Aorta (tissue), 5 donors: ENCODE data around the gene JCAD. TPM values are rescaled to one million over a fixed set of nuclear protein-coding genes. Genes with fewer than 3 reads are reported as not detected.
"Not testable (repeated sequence)": the region's sequence is repeated elsewhere in the genome, so short reads cannot be mapped to it uniquely, and the experiment has no call there.

Experiments used
- ATAC-seq: fragments of 200-7000 bp; cut with Tn5 transposase; one replicate; pipeline ENCODE4 v1.9.1; 2022; ENCODE audit warnings: moderate library complexity; ENCODE audit not compliant: low FRiP score
- DNase-seq, 2 donors: peaks; one replicate each; pipeline ENCODE4 v3.0.0-alpha.2; 2020
- H3K27ac ChIP-seq, 2 donors: one replicate each; pipeline ENCODE4 v1.5.1; 2013; ENCODE audit warnings: low read length in 2 of 2, mild to moderate bottlenecking in 2 of 2, moderate library complexity in 2 of 2, control low read depth in 1 of 2, inconsistent platforms in 1 of 2, low read depth in 1 of 2
- H3K27me3 ChIP-seq, 2 donors: one replicate each; pipeline ENCODE4 v1.6.1; 2013; ENCODE audit warnings: control low read depth in 1 of 2, low read length in 1 of 2, mild to moderate bottlenecking in 1 of 2, moderate library complexity in 1 of 2; ENCODE audit not compliant: insufficient read depth in 2 of 2, control insufficient read depth in 1 of 2
- H3K36me3 ChIP-seq, 2 donors: one replicate each; pipeline ENCODE4 v1.6.1; 2013; ENCODE audit warnings: control low read depth in 1 of 2, low read length in 1 of 2, mild to moderate bottlenecking in 1 of 2; ENCODE audit not compliant: insufficient read depth in 2 of 2, control insufficient read depth in 1 of 2
- H3K4me1 ChIP-seq, 2 donors: one replicate each; pipeline ENCODE4 v1.6.1; 2013; ENCODE audit warnings: low read length in 2 of 2, control low read depth in 1 of 2, mild to moderate bottlenecking in 1 of 2, moderate library complexity in 1 of 2; ENCODE audit not compliant: insufficient read depth in 2 of 2, control insufficient read depth in 1 of 2
- H3K4me3 ChIP-seq, 2 donors: one replicate each; pipeline ENCODE4 v1.5.1; 2013; ENCODE audit warnings: low read length in 2 of 2, control low read depth in 1 of 2, mild to moderate bottlenecking in 1 of 2
- H3K9me3 ChIP-seq: one replicate; pipeline ENCODE4 v1.6.1; 2013; ENCODE audit warnings: mild to moderate bottlenecking, low read length; ENCODE audit not compliant: control insufficient read depth
- WGBS, 2 donors: extraction: QIAGEN DNeasy Blood & Tissue Kit; methylation state at CpG; one replicate each; pipeline ENCODE4 v1.1.7; 2013; 5-methylcytosine and 5-hydroxymethylcytosine counted together
- intact Hi-C, 2 donors: fragments of 100-400 bp; cut with DNase I; formaldehyde crosslinking; loops; one replicate each; pipeline versions ENCODE4 v1.14.2 to v1.15.0; 2022
- polyA plus RNA-seq, 2 donors: library from polyadenylated mRNA; stranded (reverse); fragments of 200-250 nt; gene quantifications; one replicate each; pipeline ENCODE4 v1.2.3, GENCODE V29; 2013
- total RNA-seq, 2 donors: library from RNA; stranded (reverse); fragmentation: NEBNext Ultra II Directional; extraction: Animal tissue kit (Norgen Biotek cat#: 25700); gene quantifications; one replicate each; pipeline ENCODE4 v1.2.1, GENCODE V29; 2021
- donor health status: healthy with polysubstance abuse.
- donor health status: Bipolar disorder and iron deficiency.
- donor health status: DM: no; HTN: no; CAD: no.
- donor health status: DM: no; HTN: no; CAD: no.
- donor health status: DM: yes; HTN: yes; CAD: no.

The JCAD gene
- total and polyA plus RNA-seq, 4 donors: 13.6 to 82.4 (median 50.2) TPM

DNA sequence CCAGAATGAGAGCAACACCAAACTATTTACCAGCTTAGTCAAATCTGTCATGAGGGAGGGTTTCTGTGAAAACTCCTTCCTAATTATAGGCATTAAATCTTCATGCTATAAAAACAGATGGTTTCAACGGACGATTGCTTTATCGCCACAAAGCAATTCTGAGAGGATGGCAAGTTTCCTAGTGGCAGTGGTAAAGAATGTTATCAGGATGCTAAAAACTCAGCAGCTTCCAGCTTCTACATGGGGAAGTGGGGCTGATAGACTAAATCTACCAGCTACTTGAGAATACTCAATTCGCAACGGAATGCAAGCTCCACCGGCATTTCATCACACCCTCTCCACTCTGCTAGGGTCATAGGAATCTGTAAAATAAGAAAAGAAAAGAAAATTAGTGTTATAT, 41.8 kb downstream of the JCAD start:
- Histone ChIP-seq H3K27ac (peak overlapping the region; percentile 60 to 95), H3K9me3 (no peaks in the 10 kb centered on the region), H3K27me3 (no peaks in the 10 kb centered on the region), H3K4me1 (peaks cover 9 to 11% of the 10 kb centered on the region in 2 donors), H3K4me3 (no peak overlapping the region), H3K36me3 (no peaks in the 10 kb centered on the region)
- WGBS, 2 donors: 28 to 32% methylated on average over 6 of the region's 6 CpGs
- no peak for DNase-seq
- ATAC-seq: no peak
- intact Hi-C loops: loop anchor here (5.0 to 10.0 kb wide), 2 partner anchors 40 to 227 kb away; partner anchors contain the start of gene JCAD (in 1 of the 2)

DNA sequence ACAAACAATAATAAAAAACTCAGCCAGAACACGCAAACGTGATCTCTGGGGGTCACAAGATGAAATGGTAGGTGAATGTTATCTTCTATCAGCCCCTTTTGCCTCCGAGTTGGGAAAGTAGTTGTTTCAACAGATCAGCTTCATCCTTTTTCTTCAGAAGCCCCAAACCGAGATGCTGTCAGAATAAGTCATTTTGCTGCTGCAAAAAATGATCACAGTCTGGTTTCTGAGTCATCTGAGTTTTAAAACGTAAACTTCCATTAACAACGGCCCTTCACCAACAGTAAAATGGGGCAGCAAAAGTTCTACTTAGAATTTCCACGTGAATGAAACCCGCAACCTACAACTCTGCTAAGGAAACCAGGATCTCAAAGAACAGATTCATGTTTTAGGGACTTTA, 44.9 kb downstream of the JCAD start:
- no peak overlapping the region for H3K4me3 ChIP-seq
- intact Hi-C loops: loop anchor here in 1 of 2 donors (10.0 kb wide), 1 partner anchor 230 kb away; no protein-coding TSS in a partner anchor
- H3K36me3 ChIP-seq: no peaks in the 10 kb centered on the region
- H3K9me3 ChIP-seq: no peaks in the 10 kb centered on the region
- 52 to 59% methylated on average over 8 of the region's 8 CpGs for WGBS, 2 donors
- H3K4me1 ChIP-seq: peaks cover 11 to 12% of the 10 kb centered on the region in 2 donors
- ATAC-seq: no peak
- H3K27ac ChIP-seq: peak overlapping the region in 1 of 2 donors; percentile 51
- no peak for DNase-seq
- no peaks in the 10 kb centered on the region for H3K27me3 ChIP-seq

DNA sequence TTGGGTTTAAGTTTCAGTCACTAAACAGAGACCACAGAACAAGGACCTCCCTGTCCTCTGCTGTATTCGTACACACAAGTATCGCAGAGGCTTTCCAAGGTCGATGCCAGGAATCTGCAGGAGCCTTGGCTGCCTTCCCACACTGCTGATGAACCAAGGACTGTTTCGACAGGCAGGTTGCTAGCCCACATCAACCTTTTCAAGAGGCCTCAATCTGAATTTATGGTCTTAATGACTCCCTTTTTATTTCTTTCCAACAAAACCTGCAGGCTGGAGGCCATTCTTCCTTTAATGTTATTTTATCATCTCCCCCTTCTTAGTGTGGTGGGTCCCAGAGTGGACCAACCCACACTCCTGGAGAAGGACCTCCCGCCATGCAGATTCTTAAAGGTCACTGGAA, 45.6 kb downstream of the JCAD start:
- ATAC-seq (no peak), DNase-seq (no peak)
- H3K4me3 ChIP-seq: no peak overlapping the region
- intact Hi-C loops: loop anchor here in 1 of 2 donors (10.0 kb wide), 1 partner anchor 231 kb away; no protein-coding TSS in a partner anchor
- H3K36me3 ChIP-seq: no peaks in the 10 kb centered on the region
- WGBS, 2 donors: 24% methylated on average over 5 of the region's 5 CpGs
- no peaks in the 10 kb centered on the region for H3K9me3 ChIP-seq
- H3K4me1 ChIP-seq: peaks cover 11 to 12% of the 10 kb centered on the region in 2 donors
- peak overlapping the region in 1 of 2 donors; percentile 56 for H3K27ac ChIP-seq
- no peaks in the 10 kb centered on the region for H3K27me3 ChIP-seq

DNA sequence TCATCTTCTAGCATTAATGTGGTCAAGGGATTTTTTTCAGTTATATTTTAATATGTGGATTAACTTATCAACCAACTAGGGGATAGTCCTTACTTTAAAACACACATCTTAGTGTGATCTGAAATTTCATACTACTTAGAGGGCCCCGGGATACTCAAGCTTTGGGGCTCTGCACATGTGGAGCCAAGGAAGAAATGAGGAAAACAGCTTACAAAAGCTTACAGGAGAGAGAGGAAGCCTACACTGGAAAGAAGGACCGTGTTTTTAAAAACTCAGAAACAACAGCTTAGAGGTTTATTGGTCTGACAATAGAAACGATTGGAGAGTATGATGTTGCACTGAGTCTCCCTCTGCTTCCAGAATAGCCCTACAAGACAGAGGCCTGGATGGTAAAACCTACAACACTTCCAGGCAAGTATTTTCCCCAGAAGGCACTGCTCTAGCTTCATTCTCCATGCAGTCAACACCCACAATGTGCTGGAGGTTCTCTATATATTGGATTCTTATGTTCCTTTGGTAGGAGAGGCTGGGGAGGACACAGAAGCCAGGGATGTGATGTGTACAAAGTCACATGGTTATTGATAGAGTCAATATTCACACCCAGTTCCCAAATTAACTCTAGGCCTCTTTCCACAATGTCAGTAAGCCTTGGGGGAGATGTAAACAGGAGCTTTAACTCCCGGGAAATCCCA, 47.3 kb downstream of the JCAD start:
- 51 to 55% methylated on average over 4 of the region's 4 CpGs for WGBS, 2 donors
- ATAC-seq (no peak), DNase-seq (no peak)
- Histone ChIP-seq H3K27me3 (no peaks in the 10 kb centered on the region), H3K4me1 (peaks cover 6 to 8% of the 10 kb centered on the region in 2 donors), H3K4me3 (no peak overlapping the region), H3K36me3 (no peaks in the 10 kb centered on the region), H3K27ac (no peak overlapping the region), H3K9me3 (no peaks in the 10 kb centered on the region)
- intact Hi-C loops: loop anchor here in 1 of 2 donors (10.0 kb wide), 1 partner anchor 233 kb away; no protein-coding TSS in a partner anchor

DNA sequence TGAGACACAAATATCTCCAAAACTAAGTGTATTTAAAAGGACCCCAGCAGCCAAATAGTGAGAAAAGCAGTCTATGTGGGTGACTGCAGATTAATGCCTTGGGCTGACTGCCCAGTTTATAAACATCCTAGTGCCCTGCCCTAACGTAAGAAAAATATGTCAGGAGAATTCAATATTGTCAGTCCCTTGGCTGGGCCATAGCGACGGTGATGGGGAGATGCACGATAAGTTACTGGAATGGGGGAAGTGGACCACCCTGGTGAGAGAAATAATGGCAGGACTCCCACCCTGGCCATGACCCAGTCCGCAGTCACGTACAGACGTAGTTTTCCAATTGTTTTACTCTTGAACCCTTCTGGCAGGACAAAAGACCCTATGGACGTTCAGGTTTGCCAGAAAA, 48.0 kb downstream of the JCAD start:
- no peaks in the 10 kb centered on the region for H3K36me3 ChIP-seq

DNA sequence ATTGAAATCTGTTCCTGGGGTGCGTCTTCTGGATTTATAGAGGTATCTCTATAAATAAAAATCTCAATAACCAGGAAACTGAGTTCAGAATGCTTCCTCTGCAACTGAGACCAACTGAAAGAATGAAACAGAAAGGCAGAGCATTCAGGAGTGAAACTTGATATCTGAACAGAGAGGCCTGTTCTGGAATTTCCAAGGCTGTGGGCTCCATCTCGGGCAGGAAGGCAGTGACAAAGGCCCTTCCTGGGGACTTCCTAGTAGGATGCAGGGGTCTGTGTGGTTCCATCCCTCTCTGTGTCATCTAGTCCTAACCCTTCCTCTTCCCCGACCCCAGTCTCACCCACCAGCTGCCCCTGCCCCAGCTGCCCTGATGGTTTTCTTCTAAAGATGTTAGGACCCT, 52.0 kb downstream of the JCAD start:
- Histone ChIP-seq H3K4me3 (no peak overlapping the region), H3K27ac (no peak overlapping the region), H3K4me1 (peaks cover 0 to 3% of the 10 kb centered on the region in 2 donors), H3K36me3 (no peaks in the 10 kb centered on the region), H3K27me3 (no peaks in the 10 kb centered on the region), H3K9me3 (no peaks in the 10 kb centered on the region)
- 90 to 95% methylated on average over 3 of the region's 3 CpGs for WGBS, 2 donors
- ATAC-seq (no peak), DNase-seq (no peak)
- intact Hi-C loops: loop anchor here in 1 of 2 donors (10.0 kb wide), 3 partner anchors 217 to 493 kb away; no protein-coding TSS in a partner anchor

More for the DNA sequence above, 48.0 kb downstream of the JCAD start:
- ATAC-seq: no peak
- no peak for DNase-seq
- H3K9me3 ChIP-seq: no peaks in the 10 kb centered on the region
- no peak overlapping the region for H3K27ac ChIP-seq
- H3K27me3 ChIP-seq: no peaks in the 10 kb centered on the region
- peaks cover 6 to 8% of the 10 kb centered on the region in 2 donors for H3K4me1 ChIP-seq
- 17 to 18% methylated on average over 8 of the region's 8 CpGs for WGBS, 2 donors
- intact Hi-C loops: loop anchor here in 1 of 2 donors (10.0 kb wide), 1 partner anchor 233 kb away; no protein-coding TSS in a partner anchor
- H3K4me3 ChIP-seq: no peak overlapping the region

DNA sequence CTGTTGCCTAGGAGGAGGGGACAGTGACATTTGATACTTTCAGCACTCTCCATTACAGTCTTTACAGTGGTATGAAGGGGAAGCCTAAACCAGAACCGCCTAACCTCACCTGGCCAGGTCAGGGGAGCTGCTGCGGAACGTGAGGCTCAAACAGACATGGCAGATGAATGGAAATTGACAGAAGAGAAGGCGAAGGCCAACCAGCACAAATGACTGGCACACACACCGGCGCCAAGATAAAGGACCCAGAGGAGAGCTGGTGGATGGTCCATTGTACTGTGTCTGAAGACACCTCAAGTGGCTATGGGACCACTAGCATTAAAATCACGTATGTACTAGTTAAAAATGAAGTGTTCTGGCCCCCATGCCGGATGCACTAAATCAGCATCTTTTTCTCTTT, 53.0 kb downstream of the JCAD start:
- 92% methylated on average over 8 of the region's 8 CpGs for WGBS, 2 donors
- no peaks in the 10 kb centered on the region for H3K36me3 ChIP-seq
- DNase-seq: no peak
- no peaks in the 10 kb centered on the region for H3K27me3 ChIP-seq
- peaks cover 0 to 3% of the 10 kb centered on the region in 2 donors for H3K4me1 ChIP-seq
- intact Hi-C loops: loop anchor here in 1 of 2 donors (10.0 kb wide), 3 partner anchors 218 to 492 kb away; no protein-coding TSS in a partner anchor
- no peak for ATAC-seq
- no peaks in the 10 kb centered on the region for H3K9me3 ChIP-seq
- no peak overlapping the region for H3K27ac ChIP-seq
- no peak overlapping the region for H3K4me3 ChIP-seq

DNA sequence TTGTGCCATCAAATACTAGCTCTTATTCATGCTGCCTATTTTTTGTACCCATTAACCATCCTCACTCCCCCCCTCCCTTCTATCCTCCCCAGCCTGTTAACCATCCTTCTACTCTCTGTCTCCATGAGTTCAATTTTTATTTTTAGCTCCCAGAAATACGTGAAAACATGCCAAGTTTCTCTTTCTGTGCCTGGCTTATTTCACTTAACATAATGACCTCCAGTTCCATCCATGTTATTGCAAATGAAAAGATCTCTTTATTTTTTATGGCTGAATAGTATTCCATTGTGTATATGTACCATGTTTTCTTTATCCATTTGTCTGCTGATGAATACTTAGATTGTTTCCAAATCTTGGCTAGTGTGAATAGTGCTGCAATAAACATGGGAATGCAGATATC, 54.3 kb downstream of the JCAD start:
- not testable (repeated sequence) for H3K4me3 ChIP-seq, H3K4me1 ChIP-seq, ATAC-seq, H3K9me3 ChIP-seq, DNase-seq, H3K27me3 ChIP-seq, H3K27ac ChIP-seq, H3K36me3 ChIP-seq
- WGBS, 2 donors: 0 to 4% methylated on average over 1 of the region's 1 CpG
- intact Hi-C loops: loop anchor here in 1 of 2 donors (10.0 kb wide), 3 partner anchors 220 to 490 kb away; no protein-coding TSS in a partner anchor
